WTC11 (cell line): Measurements from ENCODE around the gene RADIL. TPM values are rescaled to one million over a fixed set of nuclear protein-coding genes. Genes with fewer than 3 reads are reported as not detected.

Experiments
- ATAC-seq: fragments of 200-7000 bp; cut with Tn5 transposase; 2 replicates; pipeline ENCODE4 v1.10.0; 2021; ENCODE audit warnings: mild to moderate bottlenecking, moderate library complexity
- CTCF ChIA-PET: fragments of 300-600 bp; sonication (Branson Sonifier 250); formaldehyde crosslinking; loops from one replicate; lab custom pipeline; 2021; ENCODE audit warnings: antibody characterized with exemption; lab: Charles Lee
- POLR2A ChIA-PET: fragments of 350-600 bp; sonication (Branson Sonifier 250); formaldehyde crosslinking; loops from one replicate; lab custom pipeline; 2021; ENCODE audit warnings: antibody characterized with exemption; lab: Charles Lee
- DNase-seq: peaks from one replicate; pipeline ENCODE4 v3.0.0; 2021; ENCODE audit warnings: low spot score
- H3K27ac Mint-ChIP-seq: 2 replicates; pipeline ENCODE4 v1.8.0; 2021; ENCODE audit warnings: mixed read lengths
- H3K27me3 Mint-ChIP-seq: 2 replicates; pipeline ENCODE4 v1.8.0; 2021; ENCODE audit warnings: low read depth, mild to moderate bottlenecking, moderate library complexity, mixed read lengths
- H3K36me3 Mint-ChIP-seq: 2 replicates; pipeline ENCODE4 v1.8.0; 2021; ENCODE audit warnings: mixed read lengths
- H3K4me1 Mint-ChIP-seq: 2 replicates; pipeline ENCODE4 v1.8.0; 2022; ENCODE audit warnings: mixed read lengths
- H3K4me3 Mint-ChIP-seq: 2 replicates; pipeline ENCODE4 v1.8.0; 2021; ENCODE audit warnings: mild to moderate bottlenecking, moderate library complexity, mixed read lengths
- H3K9me3 Mint-ChIP-seq: 2 replicates; pipeline ENCODE4 v1.8.0; 2021; ENCODE audit warnings: mixed read lengths
- ARID4B ChIP-seq: sonication (generic); formaldehyde crosslinking; IDR thresholded peaks from 2 replicates; pipeline ENCODE4 v1.8.0; 2023; ENCODE audit warnings: missing genetic modification reagents, mild to moderate bottlenecking, borderline replicate concordance
- ATF1 ChIP-seq: sonication (generic); formaldehyde crosslinking; IDR thresholded peaks from 2 replicates; pipeline ENCODE4 v1.8.1; 2023; ENCODE audit warnings: mild to moderate bottlenecking, moderate library complexity, missing genetic modification reagents
- CREB1 ChIP-seq: sonication (generic); formaldehyde crosslinking; IDR thresholded peaks from 2 replicates; pipeline ENCODE4 v1.8.0; 2023; ENCODE audit warnings: mild to moderate bottlenecking, missing genetic modification reagents
- CTCF ChIP-seq: fragments of 200-600 bp; IDR thresholded peaks from 2 replicates; pipeline ENCODE4 v1.8.0; 2022; ENCODE audit warnings: antibody characterized with exemption
- EMX1 ChIP-seq: fragments of 250-450 bp; sonication (Bioruptor Pico); IDR thresholded peaks from 2 replicates; pipeline ENCODE4 v1.8.0; 2021; ENCODE audit warnings: mild to moderate bottlenecking
- FOXK1 ChIP-seq: sonication (generic); formaldehyde crosslinking; IDR thresholded peaks from 2 replicates; pipeline ENCODE4 v1.8.0; 2022; ENCODE audit warnings: mild to moderate bottlenecking, moderate library complexity, missing genetic modification reagents
- FOXP1 ChIP-seq: sonication (generic); formaldehyde crosslinking; IDR thresholded peaks from 2 replicates; pipeline ENCODE4 v1.8.0; 2022; ENCODE audit warnings: missing genetic modification reagents, mild to moderate bottlenecking, moderate library complexity, borderline replicate concordance
- HMGA2 ChIP-seq: fragments of 250-450 bp; sonication (Bioruptor Pico); IDR thresholded peaks from 2 replicates; pipeline ENCODE4 v1.4.0; 2021; ENCODE audit warnings: mild to moderate bottlenecking, moderate library complexity
- KAT7 ChIP-seq: sonication (generic); formaldehyde crosslinking; IDR thresholded peaks from 2 replicates; pipeline ENCODE4 v1.8.1; 2023; ENCODE audit warnings: missing genetic modification reagents, mild to moderate bottlenecking, borderline replicate concordance
- RELA ChIP-seq: sonication (generic); formaldehyde crosslinking; IDR thresholded peaks from 2 replicates; pipeline ENCODE4 v1.8.1; 2022; ENCODE audit warnings: missing genetic modification reagents, mild to moderate bottlenecking, borderline replicate concordance
- SMAD3 ChIP-seq: sonication (generic); formaldehyde crosslinking; IDR thresholded peaks from 2 replicates; pipeline ENCODE4 v1.8.0; 2022; ENCODE audit warnings: missing genetic modification reagents, mild to moderate bottlenecking, borderline replicate concordance
- TEAD4 ChIP-seq: sonication (generic); formaldehyde crosslinking; IDR thresholded peaks from 2 replicates; pipeline ENCODE4 v1.8.0; 2022; ENCODE audit warnings: mild to moderate bottlenecking, missing genetic modification reagents
- USF1 ChIP-seq: sonication (generic); formaldehyde crosslinking; IDR thresholded peaks from 2 replicates; pipeline ENCODE4 v1.8.0; 2022; ENCODE audit warnings: mild to moderate bottlenecking, missing genetic modification reagents
- ZMAT4 ChIP-seq: fragments of 250-450 bp; sonication (Bioruptor Pico); IDR thresholded peaks from 2 replicates; pipeline ENCODE4 v1.9.0; 2021; ENCODE audit warnings: mild to moderate bottlenecking
- ZNF317 ChIP-seq: sonication (generic); formaldehyde crosslinking; IDR thresholded peaks from 2 replicates; pipeline ENCODE4 v1.8.1; 2023; ENCODE audit warnings: low read depth, mild to moderate bottlenecking, moderate library complexity, missing genetic modification reagents, borderline replicate concordance
- total RNA-seq: library from RNA; stranded (reverse); gene quantifications from 3 replicates; pipeline ENCODE4 v1.2.3, GENCODE V29; 2021
- TF ChIP-seq, protein P1 (sequence below): sonication (generic); formaldehyde crosslinking; IDR thresholded peaks from 2 replicates; pipeline ENCODE4 v1.8.0; 2022; ENCODE audit warnings: mild to moderate bottlenecking, missing genetic modification reagents
- TF ChIP-seq, protein P2 (sequence below): fragments of 250-450 bp; sonication (Bioruptor Pico); IDR thresholded peaks from 2 replicates; pipeline ENCODE4 v1.9.0; 2021; ENCODE audit warnings: mild to moderate bottlenecking
- TF ChIP-seq, protein P3 (sequence below): sonication (generic); formaldehyde crosslinking; IDR thresholded peaks from 2 replicates; pipeline ENCODE4 v1.8.1; 2023; ENCODE audit warnings: mild to moderate bottlenecking, moderate library complexity, missing genetic modification reagents

The RADIL gene
- total RNA-seq, 1 experiment from 2014 or later = 11.1 TPM

DNA sequence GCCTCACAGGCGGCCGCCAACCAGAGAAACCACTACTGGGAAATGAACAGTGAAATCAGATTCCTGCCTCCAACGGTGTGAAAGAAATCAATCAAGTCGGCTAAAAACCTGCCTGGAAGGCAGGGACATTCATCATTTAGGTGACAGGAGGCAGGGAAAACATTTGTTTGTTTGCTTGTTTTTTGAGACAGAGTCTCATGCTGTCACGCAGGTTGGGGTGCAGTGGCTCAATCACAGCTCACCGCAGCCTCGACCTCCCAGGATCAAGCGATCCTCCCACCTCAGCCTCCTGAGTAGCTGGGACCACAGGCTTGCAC, 77.6 kb downstream of the RADIL start:
- CTCF ChIA-PET = interaction anchor here (1.2 to 3.7 kb wide), 4 partner anchors 7 to 24 kb away, joined by 4 to 37 read pairs (median 6); no protein-coding TSS in a partner anchor
- no peak overlapping the region for H3K4me3 Mint-ChIP-seq

More for the DNA sequence above, 77.6 kb downstream of the RADIL start:
- POLR2A ChIA-PET = no interaction called here
- TF ChIP-seq, protein P1, sequence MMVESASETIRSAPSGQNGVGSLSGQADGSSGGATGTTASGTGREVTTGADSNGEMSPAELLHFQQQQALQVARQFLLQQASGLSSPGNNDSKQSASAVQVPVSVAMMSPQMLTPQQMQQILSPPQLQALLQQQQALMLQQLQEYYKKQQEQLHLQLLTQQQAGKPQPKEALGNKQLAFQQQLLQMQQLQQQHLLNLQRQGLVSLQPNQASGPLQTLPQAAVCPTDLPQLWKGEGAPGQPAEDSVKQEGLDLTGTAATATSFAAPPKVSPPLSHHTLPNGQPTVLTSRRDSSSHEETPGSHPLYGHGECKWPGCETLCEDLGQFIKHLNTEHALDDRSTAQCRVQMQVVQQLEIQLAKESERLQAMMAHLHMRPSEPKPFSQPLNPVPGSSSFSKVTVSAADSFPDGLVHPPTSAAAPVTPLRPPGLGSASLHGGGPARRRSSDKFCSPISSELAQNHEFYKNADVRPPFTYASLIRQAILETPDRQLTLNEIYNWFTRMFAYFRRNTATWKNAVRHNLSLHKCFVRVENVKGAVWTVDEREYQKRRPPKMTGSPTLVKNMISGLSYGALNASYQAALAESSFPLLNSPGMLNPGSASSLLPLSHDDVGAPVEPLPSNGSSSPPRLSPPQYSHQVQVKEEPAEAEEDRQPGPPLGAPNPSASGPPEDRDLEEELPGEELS (CRISPR knock-in tag) = no peak
- TF ChIP-seq KAT7 (CRISPR knock-in tag) (no peak), ZMAT4 (no peak), SMAD3 (CRISPR knock-in tag) (no peak), EMX1 (CRISPR knock-in tag) (no peak), TEAD4 (CRISPR knock-in tag) (no peak), HMGA2 (CRISPR knock-in tag) (no peak), ARID4B (CRISPR knock-in tag) (no peak), ATF1 (CRISPR knock-in tag) (no peak), USF1 (CRISPR knock-in tag) (no peak), FOXK1 (no peak), RELA (CRISPR knock-in tag) (no peak), FOXP1 (CRISPR knock-in tag) (no peak), CREB1 (CRISPR knock-in tag) (no peak), CTCF (no peak), ZNF317 (CRISPR knock-in tag) (no peak)
- TF ChIP-seq, protein P2, sequence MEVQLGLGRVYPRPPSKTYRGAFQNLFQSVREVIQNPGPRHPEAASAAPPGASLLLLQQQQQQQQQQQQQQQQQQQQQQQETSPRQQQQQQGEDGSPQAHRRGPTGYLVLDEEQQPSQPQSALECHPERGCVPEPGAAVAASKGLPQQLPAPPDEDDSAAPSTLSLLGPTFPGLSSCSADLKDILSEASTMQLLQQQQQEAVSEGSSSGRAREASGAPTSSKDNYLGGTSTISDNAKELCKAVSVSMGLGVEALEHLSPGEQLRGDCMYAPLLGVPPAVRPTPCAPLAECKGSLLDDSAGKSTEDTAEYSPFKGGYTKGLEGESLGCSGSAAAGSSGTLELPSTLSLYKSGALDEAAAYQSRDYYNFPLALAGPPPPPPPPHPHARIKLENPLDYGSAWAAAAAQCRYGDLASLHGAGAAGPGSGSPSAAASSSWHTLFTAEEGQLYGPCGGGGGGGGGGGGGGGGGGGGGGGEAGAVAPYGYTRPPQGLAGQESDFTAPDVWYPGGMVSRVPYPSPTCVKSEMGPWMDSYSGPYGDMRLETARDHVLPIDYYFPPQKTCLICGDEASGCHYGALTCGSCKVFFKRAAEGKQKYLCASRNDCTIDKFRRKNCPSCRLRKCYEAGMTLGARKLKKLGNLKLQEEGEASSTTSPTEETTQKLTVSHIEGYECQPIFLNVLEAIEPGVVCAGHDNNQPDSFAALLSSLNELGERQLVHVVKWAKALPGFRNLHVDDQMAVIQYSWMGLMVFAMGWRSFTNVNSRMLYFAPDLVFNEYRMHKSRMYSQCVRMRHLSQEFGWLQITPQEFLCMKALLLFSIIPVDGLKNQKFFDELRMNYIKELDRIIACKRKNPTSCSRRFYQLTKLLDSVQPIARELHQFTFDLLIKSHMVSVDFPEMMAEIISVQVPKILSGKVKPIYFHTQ (CRISPR knock-in tag) = no peak
- TF ChIP-seq, protein P3, sequence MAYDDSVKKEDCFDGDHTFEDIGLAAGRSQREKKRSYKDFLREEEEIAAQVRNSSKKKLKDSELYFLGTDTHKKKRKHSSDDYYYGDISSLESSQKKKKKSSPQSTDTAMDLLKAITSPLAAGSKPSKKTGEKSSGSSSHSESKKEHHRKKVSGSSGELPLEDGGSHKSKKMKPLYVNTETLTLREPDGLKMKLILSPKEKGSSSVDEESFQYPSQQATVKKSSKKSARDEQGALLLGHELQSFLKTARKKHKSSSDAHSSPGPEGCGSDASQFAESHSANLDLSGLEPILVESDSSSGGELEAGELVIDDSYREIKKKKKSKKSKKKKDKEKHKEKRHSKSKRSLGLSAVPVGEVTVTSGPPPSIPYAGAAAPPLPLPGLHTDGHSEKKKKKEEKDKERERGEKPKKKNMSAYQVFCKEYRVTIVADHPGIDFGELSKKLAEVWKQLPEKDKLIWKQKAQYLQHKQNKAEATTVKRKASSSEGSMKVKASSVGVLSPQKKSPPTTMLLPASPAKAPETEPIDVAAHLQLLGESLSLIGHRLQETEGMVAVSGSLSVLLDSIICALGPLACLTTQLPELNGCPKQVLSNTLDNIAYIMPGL (CRISPR knock-in tag) = no peak
- ATAC-seq (no peak), DNase-seq (no peak)
- H3K4me1 Mint-ChIP-seq = peaks cover 4% of the 10 kb centered on the region
- H3K36me3 Mint-ChIP-seq = no peaks in the 10 kb centered on the region
- no peak overlapping the region for H3K27ac Mint-ChIP-seq
- H3K27me3 Mint-ChIP-seq = peaks cover 20% of the 10 kb centered on the region
- H3K9me3 Mint-ChIP-seq = no peaks in the 10 kb centered on the region
